GM23248 (cell line): ENCODE data around the gene DMRTA2. TPM values are rescaled to one million over a fixed set of nuclear protein-coding genes. Genes with fewer than 3 reads are reported as not detected.

Experiments used
- DNase-seq: peaks from one replicate; pipeline ENCODE4 v3.0.0-alpha.2; 2015
- H2AFZ ChIP-seq: fragments of 200-600 bp; sonication (generic); 2 replicates; pipeline ENCODE4 v1.6.1; 2016; ENCODE audit warnings: antibody characterized with exemption
- H3F3A ChIP-seq: fragments of 200-600 bp; sonication (generic); 2 replicates; pipeline ENCODE4 v1.6.1; 2016; ENCODE audit warnings: mild to moderate bottlenecking, antibody characterized with exemption, mixed run types; ENCODE audit not compliant: insufficient read depth
- H3K27ac ChIP-seq: fragments of 200-600 bp; sonication (generic); 2 replicates; pipeline ENCODE4 v1.5.1; 2016; ENCODE audit warnings: mild to moderate bottlenecking
- H3K27me3 ChIP-seq: fragments of 200-600 bp; sonication (generic); replicated peaks from 2 replicates; pipeline ENCODE4 v1.6.1; 2016; ENCODE audit warnings: mild to moderate bottlenecking; ENCODE audit not compliant: insufficient read depth
- H3K36me3 ChIP-seq: fragments of 200-600 bp; sonication (generic); 2 replicates; pipeline ENCODE4 v1.6.1; 2016; ENCODE audit warnings: low read depth, mild to moderate bottlenecking
- H3K4me1 ChIP-seq: fragments of 200-600 bp; sonication (generic); 2 replicates; pipeline ENCODE4 v1.6.1; 2016; ENCODE audit warnings: mild to moderate bottlenecking; ENCODE audit not compliant: insufficient read depth
- H3K4me2 ChIP-seq: fragments of 200-600 bp; sonication (generic); one replicate; pipeline ENCODE4 v1.6.1; 2016; ENCODE audit warnings: mild to moderate bottlenecking; ENCODE audit not compliant: unreplicated experiment
- H3K4me3 ChIP-seq: fragments of 200-600 bp; sonication (generic); 2 replicates; pipeline ENCODE4 v1.5.1; 2016; ENCODE audit warnings: mild to moderate bottlenecking
- H3K79me2 ChIP-seq: fragments of 200-600 bp; sonication (generic); 2 replicates; pipeline ENCODE4 v1.6.1; 2016; ENCODE audit warnings: mild to moderate bottlenecking; ENCODE audit not compliant: insufficient read depth
- H3K9ac ChIP-seq: fragments of 200-600 bp; sonication (generic); 2 replicates; pipeline ENCODE4 v1.6.1; 2016; ENCODE audit warnings: mild to moderate bottlenecking
- H3K9me2 ChIP-seq: fragments of 200-600 bp; sonication (generic); 2 replicates; pipeline ENCODE4 v1.6.1; 2016; ENCODE audit warnings: mixed run types, mild to moderate bottlenecking, moderate library complexity; ENCODE audit not compliant: insufficient read depth
- H3K9me3 ChIP-seq: fragments of 200-600 bp; sonication (generic); one replicate; pipeline ENCODE4 v1.6.1; 2017; ENCODE audit warnings: low read depth
- H4K20me1 ChIP-seq: fragments of 200-600 bp; sonication (generic); 2 replicates; pipeline ENCODE4 v1.6.0; 2016; ENCODE audit not compliant: insufficient read depth
- EZH2 ChIP-seq: fragments of 200-600 bp; sonication (generic); IDR thresholded peaks from 2 replicates; pipeline ENCODE4 v1.6.1; 2018; ENCODE audit warnings: antibody characterized with exemption, mild to moderate bottlenecking; ENCODE audit not compliant: insufficient read depth, poor library complexity, severe bottlenecking
- EZH2phosphoT487 ChIP-seq: fragments of 200-600 bp; sonication (generic); IDR thresholded peaks from 2 replicates; pipeline ENCODE4 v1.6.1; 2018; ENCODE audit warnings: antibody characterized with exemption, moderate library complexity, mild to moderate bottlenecking, low read depth; ENCODE audit not compliant: insufficient read depth
- WGBS, 2 experiments: methylation state at CpG; one replicate each; pipeline ENCODE4 v1.1.6; 2015 to 2017; ENCODE audit warnings: low lambda C conversion rate in 2 of 2, low coverage in 1 of 2; ENCODE audit errors: missing lambda C conversion rate in 2 of 2; 5-methylcytosine and 5-hydroxymethylcytosine counted together
- in situ Hi-C: fragments of 300-500 bp; cut with MboI; formaldehyde crosslinking; loops from 2 replicates; pipeline ENCODE4 v1.15.0; 2020
- polyA plus RNA-seq: library from polyadenylated mRNA; unstranded; fragments of >200 nt; fragmentation: Nextera tagmentation; extraction: Ambion mirVana; gene quantifications from 2 replicates; pipeline ENCODE4 v1.2.1, GENCODE V29; 2016
- total RNA-seq: library from RNA; depleted of rRNA; stranded (reverse); fragments of >200 nt; shearing (Covaris generic); gene quantifications from 2 replicates; pipeline ENCODE4 v1.2.3, GENCODE V29; 2014

DMRTA2 gene
- total and polyA plus RNA-seq, 2 experiments from 2014 or later: not detected

GRCh38 chr1:50422675-50422945 is 633 bp downstream of the DMRTA2 start:
- H3F3A ChIP-seq: no peaks in the 10 kb centered on the region
- WGBS, 2 experiments: 2 to 8% methylated on average over 15 to 21 of the region's 21 CpGs
- H3K36me3 ChIP-seq: no peaks in the 10 kb centered on the region
- H3K4me2 ChIP-seq: no peak overlapping the region
- in situ Hi-C loops: no loop called here
- DNase-seq: no peak
- H3K9ac ChIP-seq: no peak overlapping the region
- H3K9me3 ChIP-seq: no peaks in the 10 kb centered on the region
- H3K27me3 ChIP-seq: peaks cover 98% of the 10 kb centered on the region
- TF ChIP-seq EZH2 (peak; percentile 37), EZH2phosphoT487 (no peak)
- no peaks in the 10 kb centered on the region for H4K20me1 ChIP-seq
- no peaks in the 10 kb centered on the region for H3K79me2 ChIP-seq
- H3K27ac ChIP-seq: no peak overlapping the region
- H3K4me3 ChIP-seq: no peak overlapping the region
- H3K4me1 ChIP-seq: no peaks in the 10 kb centered on the region
- H3K9me2 ChIP-seq: no peaks in the 10 kb centered on the region
- H2AFZ ChIP-seq: no peak overlapping the region

- in situ Hi-C loops: no loop called here
- no peak overlapping the region for H2AFZ ChIP-seq
- H3K27ac ChIP-seq: no peak overlapping the region
- TF ChIP-seq EZH2phosphoT487 (0 out of 2 replicates have a peak, but pooled peaks have one; percentile 33), EZH2 (peak; percentile 85)
- peaks cover 98% of the 10 kb centered on the region for H3K27me3 ChIP-seq
- no peaks in the 10 kb centered on the region for H4K20me1 ChIP-seq
- no peak for DNase-seq
- H3K4me2 ChIP-seq: no peak overlapping the region
- no peak overlapping the region for H3K4me3 ChIP-seq
- H3K9me2 ChIP-seq: no peaks in the 10 kb centered on the region
- H3K79me2 ChIP-seq: no peaks in the 10 kb centered on the region
- WGBS, 2 experiments: 34 to 39% methylated on average over 27 of the region's 27 CpGs
- no peaks in the 10 kb centered on the region for H3K4me1 ChIP-seq
- no peak overlapping the region for H3K9ac ChIP-seq
- no peaks in the 10 kb centered on the region for H3F3A ChIP-seq
- no peaks in the 10 kb centered on the region for H3K9me3 ChIP-seq
- H3K36me3 ChIP-seq: no peaks in the 10 kb centered on the region
Measured at GRCh38 chr1:50421768-50422674, 1.2 kb downstream of the DMRTA2 start.

GRCh38 chr1:50421366-50421748 is 1.9 kb downstream of the DMRTA2 start:
- no peak overlapping the region for H2AFZ ChIP-seq
- H3K36me3 ChIP-seq: no peaks in the 10 kb centered on the region
- no peaks in the 10 kb centered on the region for H4K20me1 ChIP-seq
- no peak overlapping the region for H3K9ac ChIP-seq
- H3K79me2 ChIP-seq: no peaks in the 10 kb centered on the region
- no peaks in the 10 kb centered on the region for H3K9me3 ChIP-seq
- no peaks in the 10 kb centered on the region for H3K9me2 ChIP-seq
- H3K27me3 ChIP-seq: peaks cover 98% of the 10 kb centered on the region
- in situ Hi-C loops: no loop called here
- no peak for DNase-seq
- no peaks in the 10 kb centered on the region for H3K4me1 ChIP-seq
- 8 to 9% methylated on average over 38 of the region's 38 CpGs for WGBS, 2 experiments
- no peak for TF ChIP-seq EZH2
- TF ChIP-seq EZH2phosphoT487: 0 out of 2 replicates have a peak, but pooled peaks have one; percentile 22
- no peak overlapping the region for H3K4me3 ChIP-seq
- H3K27ac ChIP-seq: no peak overlapping the region
- no peak overlapping the region for H3K4me2 ChIP-seq
- H3F3A ChIP-seq: no peaks in the 10 kb centered on the region

- 3 to 6% methylated on average over 52 to 62 of the region's 69 CpGs for WGBS, 2 experiments
- H3K27me3 ChIP-seq: peaks cover 98% of the 10 kb centered on the region
Measured at GRCh38 chr1:50420689-50421365, 2.4 kb downstream of the DMRTA2 start.

More at GRCh38 chr1:50420689-50421365, 2.4 kb downstream of the DMRTA2 start:
- Histone ChIP-seq H3K4me3 (no peak overlapping the region), H3K4me2 (no peak overlapping the region), H3K79me2 (no peaks in the 10 kb centered on the region), H3K9me2 (no peaks in the 10 kb centered on the region), H3K9me3 (no peaks in the 10 kb centered on the region), H3K4me1 (no peaks in the 10 kb centered on the region), H3F3A (no peaks in the 10 kb centered on the region), H2AFZ (no peak overlapping the region), H3K9ac (no peak overlapping the region), H3K27ac (no peak overlapping the region), H4K20me1 (no peaks in the 10 kb centered on the region), H3K36me3 (no peaks in the 10 kb centered on the region)
- in situ Hi-C loops: no loop called here
- no peak for TF ChIP-seq EZH2phosphoT487
- TF ChIP-seq EZH2: peak; percentile 91
- no peak for DNase-seq
